ENCODE measurements around the gene PNN.

DNA sequence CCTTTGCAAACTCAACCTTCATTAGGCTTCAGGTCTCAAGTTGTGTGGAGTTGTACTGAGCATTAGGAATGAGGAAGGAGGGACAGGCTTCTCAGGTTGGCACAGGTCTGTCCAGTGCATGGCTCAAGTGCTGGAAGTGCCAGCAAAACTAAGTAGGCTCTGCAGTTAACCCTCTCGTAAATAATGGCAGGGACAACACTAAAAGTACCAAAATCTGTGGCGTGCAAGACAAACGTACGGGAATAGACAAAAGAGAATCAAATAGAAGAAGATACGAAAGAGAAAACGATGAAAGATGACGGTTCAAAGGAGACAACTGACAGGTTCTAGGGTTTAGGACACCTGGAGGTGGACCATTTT, 5.5 kb upstream of the PNN start:
- TF ChIP-seq POLR2A (IDR thresholded peaks at IDR 0.05): no peak
- TF ChIP-seq, protein P1, sequence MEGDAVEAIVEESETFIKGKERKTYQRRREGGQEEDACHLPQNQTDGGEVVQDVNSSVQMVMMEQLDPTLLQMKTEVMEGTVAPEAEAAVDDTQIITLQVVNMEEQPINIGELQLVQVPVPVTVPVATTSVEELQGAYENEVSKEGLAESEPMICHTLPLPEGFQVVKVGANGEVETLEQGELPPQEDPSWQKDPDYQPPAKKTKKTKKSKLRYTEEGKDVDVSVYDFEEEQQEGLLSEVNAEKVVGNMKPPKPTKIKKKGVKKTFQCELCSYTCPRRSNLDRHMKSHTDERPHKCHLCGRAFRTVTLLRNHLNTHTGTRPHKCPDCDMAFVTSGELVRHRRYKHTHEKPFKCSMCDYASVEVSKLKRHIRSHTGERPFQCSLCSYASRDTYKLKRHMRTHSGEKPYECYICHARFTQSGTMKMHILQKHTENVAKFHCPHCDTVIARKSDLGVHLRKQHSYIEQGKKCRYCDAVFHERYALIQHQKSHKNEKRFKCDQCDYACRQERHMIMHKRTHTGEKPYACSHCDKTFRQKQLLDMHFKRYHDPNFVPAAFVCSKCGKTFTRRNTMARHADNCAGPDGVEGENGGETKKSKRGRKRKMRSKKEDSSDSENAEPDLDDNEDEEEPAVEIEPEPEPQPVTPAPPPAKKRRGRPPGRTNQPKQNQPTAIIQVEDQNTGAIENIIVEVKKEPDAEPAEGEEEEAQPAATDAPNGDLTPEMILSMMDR (IDR thresholded peaks at IDR 0.05): no peak
